NCI-H2171 (cell line): ENCODE data around the gene GPX2.

Experiments
- DNase-seq: peaks from one replicate; lab custom pipeline; 2025; lab: John Stamatoyannopoulos, UW

The GPX2 gene

DNA sequence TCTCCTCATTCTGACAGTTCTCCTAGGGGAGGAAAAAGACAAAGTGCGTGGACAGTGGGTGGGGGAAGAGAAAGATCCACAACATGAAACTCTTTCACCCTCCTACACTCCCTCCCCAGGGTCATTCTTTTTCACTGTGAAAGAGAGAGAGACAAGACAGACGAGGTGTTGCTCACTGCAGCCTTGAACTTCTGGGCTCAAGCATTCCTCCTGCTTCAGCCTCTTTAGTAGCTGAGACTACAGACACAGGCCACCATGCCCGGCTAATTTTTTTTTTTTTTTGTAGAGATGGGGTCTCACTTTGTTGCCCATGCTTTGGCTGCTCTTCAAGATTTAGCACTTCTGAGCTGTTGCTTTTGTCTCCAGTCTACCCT is 2.7 kb downstream of the GPX2 start:
- DNase-seq: no peak

DNA sequence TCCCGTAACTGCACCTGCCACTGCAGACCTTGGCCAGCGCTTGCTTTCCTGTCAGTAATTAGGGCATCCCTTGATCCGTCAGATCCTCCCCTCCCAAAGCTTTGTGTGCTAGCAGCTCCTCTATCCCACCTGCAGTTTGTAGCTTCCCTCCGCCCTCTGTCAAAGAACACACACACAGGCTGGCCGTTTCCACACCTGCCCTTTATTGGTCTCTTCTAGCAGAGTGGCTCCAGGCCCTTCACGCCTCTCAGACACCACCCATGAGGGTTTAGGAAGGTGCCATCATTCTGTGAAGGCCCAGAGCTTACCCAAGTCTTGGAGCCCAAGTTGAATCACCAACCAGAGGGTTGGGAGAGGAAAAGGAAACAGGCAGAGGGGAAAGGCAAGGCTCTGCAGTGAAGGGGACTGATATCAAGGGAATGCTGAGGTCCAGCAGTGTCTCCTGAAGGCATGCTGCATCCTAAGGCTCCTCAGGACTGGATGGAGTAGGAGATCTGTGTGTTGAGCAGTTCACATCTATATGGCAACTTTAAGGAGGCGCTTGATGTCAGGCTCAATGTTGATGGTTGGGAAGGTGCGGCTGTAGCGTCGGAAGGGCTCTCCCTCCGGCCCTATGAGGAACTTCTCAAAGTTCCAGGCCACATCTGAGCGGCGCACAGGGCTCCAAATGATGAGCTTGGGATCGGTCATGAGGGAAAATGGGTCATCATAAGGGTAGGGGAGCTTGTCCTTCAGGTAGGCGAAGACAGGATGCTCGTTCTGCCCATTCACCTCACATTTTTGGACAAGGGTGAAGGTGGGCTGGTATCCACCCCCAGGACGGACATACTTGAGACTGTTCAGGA is 3.4 kb downstream of the GPX2 start:
- no peak for DNase-seq

DNA sequence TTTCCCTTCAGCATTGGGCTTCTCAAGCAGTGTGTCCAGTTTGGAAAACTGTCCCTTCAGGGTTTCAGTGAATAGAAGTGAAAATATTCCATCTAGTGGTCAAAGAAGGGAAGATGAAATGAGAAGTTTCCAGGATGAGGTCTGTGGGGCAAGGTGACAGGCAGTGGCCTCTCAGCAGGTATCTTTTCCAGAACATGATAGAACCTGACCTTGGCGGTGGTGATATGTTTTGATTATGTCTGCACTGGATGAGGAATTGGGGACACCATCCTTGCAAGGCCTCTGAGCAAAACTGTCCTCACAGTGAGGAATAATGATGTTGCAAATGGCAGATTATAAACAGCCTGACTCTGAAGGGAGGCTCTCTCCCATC is 4.7 kb downstream of the GPX2 start:
- DNase-seq: no peak

DNA sequence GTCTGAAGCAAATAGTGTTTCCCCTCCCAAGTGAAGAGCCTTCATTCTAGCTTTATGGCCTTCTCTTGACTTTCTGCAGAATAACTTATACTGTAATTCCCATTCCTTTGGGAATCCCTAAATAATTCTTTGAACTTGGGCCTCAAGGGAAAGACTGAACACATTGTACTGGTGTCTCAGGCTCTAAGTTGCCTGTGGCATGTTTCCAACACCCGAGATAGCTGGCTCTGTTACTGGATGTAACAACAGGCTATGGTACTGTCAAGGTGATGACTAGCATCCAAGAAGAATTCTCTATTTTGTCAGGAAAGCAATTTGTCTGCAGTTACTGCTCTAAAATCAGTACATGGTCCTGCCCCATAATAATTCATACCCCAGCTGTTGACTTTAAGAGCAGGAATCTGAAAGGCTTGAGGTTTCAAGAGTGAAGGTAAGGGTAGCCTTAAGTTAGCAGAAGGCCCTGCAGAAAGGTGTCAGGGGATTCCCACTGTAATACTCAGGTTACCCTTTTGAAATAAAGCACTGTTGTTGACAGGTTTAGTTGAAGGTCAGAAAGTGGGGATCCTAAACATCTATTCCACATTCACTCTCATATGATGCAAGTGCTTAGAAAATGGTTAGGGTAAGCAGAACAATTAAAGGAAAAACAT is 5.2 kb downstream of the GPX2 start:
- peak; percentile 35 for DNase-seq

DNA sequence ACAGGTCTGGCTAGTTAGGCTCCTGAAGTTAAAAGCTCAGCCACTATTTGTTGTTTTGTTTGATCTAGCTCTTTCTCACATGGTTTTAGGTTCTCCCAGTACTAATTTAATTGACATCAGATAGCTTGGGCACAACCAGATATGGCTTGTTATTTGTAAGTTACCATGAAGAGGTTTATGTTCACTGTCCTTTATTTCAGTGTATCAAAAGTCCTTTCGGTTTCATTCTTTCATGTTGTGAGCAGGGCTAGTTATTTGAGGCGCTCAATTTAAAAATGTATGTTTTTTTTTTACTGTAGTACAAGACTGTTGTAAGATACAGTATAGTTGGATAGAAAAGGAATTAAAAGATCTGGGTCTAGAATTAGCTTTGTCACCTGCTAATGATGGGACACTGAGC is 7.0 kb downstream of the GPX2 start:
- DNase-seq: no peak

DNA sequence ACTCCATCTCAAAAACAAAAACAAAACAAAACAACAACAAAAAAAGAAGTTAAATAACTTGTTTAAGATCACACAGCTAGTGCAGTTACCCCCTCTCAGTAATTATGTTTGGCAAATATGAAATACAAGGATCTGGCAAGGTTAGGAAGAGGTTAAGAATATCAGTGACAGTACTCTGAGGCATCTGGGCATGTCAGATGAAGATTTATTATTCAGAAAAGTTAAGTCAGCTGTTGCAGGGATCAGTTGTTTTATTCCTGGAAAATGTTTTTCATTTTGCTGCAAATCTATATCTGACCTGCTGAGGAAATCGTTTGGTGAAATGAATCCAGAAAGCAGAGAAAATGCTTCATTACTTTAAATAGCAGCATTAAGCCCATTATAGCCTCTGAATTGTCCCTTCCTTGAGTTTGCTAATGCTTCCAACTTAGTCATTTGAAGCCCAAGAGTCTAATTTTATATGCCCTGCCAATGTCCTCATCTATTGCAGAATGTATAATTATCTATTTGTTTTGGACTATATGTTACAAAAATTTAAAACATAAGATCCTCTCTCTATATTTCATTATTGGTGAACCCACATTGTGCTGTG is 8.1 kb downstream of the GPX2 start:
- DNase-seq: no peak

DNA sequence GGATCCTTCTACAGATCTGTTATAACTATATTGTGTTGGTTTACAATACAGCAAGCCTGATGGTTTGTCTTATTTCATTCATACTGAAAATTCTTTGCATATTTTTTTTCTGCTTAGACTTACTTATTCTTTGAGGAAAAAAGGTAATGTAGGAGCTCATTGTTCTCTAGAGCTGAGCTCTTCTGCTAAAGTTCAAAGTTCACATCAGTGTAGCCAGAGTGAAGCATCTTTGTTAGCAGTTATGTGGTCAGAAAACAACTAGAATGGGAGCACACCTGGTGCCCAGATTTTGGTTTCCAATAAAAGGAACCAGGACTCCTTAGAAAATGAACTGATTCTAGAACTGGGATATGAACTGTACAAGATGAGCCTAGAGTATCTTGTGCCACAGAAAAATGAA is 10.3 kb downstream of the GPX2 start:
- DNase-seq: no peak

DNA sequence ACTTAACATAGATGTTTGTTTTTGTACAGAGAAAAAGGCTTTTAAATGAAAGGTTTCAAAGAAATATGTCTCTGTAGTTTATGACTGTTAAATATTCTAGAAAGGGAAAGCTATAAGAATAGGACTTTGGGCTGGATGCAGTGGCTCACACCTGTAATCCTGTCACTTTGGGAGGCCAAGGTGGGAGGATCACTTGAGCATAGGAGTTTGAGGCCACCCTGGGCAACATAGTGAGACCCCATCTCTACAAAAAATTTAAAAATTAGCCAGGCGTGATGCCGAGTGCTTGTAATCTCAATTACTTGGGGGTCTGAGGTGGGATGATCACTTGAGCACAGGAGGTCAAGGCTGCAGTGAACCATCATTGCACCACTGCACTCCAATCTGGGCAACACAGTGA is 11.4 kb downstream of the GPX2 start:
- no peak for DNase-seq

DNA sequence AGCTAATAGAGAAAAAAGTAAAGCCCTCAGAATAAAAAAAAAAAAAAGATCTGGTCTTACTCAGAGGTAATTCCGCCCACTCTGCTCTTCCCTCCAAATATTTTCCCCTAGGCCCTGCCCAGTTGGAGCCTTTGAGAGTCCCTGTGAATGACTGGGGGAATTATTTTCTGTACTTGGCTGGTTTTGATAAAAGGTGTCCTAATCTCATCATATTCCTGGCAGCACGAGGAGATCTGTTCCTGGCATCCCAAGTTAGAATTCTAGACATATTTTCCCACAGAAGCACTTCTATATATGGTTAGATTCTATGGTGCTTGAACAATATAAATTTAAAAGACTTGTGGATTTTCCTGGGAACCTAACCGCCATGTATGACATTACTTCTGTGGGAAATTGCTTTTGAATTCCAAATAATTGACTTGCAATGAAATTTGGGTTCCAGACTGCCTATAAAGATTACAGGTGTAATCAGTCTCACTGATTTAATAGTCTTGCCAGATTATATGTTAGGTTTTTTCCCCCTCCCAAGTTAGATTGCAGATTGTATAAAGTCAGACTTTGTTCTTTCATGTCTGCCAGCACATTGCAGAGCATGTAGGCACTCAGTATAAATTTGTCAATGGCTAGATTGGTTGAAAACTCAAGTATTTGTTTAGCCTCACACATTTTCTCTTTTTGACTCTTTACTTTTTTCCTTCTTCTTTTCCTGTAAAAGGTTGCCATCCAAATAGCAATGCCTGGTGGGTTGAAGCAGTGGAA is 12.3 kb downstream of the GPX2 start:
- DNase-seq: no peak

DNA sequence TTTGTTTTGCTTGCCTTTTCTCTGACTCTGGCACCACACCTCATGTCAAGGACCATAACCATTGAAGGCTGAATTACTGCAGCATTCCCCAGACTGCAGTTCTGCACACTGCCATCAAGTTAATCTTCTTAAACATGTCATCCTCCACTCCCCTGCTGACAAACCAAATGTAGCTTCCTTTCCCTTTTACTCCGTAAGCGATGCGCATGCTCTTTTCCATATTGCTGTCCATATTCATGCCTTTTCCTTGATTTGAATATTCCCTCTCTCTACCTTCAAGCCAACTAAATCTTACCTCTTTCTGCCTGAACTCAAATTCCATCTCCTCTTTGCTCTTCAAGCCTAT is 13.6 kb downstream of the GPX2 start:
- no peak for DNase-seq

DNA sequence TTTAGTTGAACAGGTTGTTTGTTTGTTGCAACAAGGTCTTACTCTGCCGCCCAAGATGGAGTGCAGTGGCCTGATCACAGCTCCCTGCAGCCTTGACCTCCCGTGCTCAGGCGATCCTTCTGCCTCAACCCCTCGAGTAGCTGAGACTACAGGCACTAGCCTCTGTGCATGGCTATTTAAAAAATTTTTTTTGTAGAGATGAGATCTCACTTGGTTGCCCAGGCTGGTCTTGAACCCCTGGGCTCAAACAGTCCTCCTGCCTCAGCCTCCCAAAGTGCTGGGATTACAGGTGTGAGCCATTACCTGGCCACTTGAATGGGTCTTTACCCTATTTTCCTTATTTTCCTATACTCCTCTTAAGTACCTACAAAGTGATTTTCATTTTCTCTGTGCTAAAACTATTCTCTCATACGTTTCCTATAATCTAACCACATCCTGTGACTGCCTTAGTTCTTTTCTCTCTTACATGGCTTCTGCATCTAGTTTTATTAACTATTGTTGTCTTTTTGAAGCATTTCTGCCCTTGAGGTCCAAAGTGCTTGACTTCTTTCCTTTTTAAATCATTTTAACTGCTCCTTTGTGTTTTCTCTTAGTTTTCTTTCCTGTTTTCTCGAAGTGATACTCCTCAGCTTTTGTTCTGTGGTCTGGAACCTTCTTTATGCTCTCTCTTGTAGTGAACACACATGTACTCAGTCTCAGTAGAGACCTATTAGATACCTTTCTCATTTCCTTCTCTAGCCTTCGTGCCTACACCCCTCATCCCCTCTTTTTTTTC is 14.1 kb downstream of the GPX2 start:
- no peak for DNase-seq

DNA sequence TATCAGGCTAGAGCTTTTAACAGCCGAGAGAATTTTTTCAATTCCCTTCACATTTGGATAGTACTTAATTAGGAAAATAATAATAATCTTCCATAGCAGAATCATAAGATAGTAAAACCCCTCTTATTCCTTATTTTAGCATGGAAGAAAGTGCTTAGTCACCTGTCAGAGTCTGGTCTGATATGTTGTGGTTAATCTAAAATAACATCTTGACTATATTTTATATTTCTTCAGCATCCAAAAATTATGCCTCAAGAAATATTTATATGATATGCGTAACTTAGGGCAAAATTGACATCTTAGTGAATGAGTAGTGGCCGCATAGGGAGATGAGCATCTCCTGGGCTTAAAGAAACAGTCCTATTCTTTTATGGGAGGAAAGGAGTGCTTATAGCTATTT is 15.5 kb downstream of the GPX2 start:
- no peak for DNase-seq

DNA sequence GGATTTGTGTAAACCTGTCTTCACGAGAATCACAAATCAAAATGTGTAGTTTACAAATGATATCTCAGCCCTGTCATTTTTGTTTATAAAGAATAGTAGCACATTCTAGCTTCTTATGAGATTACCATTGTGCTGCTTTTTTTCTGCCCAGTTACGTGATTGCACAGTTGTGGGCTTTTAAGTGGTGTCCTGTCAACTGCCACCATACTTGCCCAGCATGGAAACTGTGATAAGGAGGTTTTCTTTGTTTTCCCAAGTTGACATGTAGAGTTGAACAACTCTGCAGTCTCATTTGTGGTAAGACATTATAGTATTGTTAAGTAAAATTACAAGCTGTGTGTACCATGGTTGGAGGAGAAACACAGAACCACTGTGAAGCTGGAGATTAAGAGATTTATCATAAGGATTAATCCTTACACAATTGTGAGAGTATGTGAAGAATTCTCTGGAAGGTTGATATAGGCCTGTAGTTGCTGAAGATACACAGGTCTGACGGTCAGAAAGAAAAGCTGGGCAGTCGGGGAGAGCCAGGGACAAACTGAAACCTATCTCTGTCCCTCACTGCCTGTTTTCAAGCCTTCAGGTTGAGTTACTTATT is 16.0 kb downstream of the GPX2 start:
- no peak for DNase-seq

DNA sequence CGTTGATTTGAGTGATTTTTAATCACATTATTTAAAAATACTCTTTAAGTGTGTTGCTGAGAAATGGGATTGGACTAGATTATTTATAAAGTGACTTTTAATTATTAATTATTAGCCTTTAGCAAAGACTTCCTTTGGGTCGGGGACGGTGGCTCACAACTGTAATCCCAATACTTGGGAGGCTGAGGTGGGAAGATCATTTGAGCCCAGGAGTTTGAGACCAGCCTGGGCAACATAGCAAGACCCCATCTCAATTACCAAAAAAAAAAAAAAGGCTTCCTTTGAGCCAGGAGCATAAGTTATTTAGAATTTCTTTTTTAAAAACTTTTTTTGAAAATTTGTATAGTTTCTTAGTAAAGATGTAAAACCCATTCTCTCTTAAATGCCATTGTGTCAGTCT is 19.5 kb downstream of the GPX2 start:
- DNase-seq: no peak

DNA sequence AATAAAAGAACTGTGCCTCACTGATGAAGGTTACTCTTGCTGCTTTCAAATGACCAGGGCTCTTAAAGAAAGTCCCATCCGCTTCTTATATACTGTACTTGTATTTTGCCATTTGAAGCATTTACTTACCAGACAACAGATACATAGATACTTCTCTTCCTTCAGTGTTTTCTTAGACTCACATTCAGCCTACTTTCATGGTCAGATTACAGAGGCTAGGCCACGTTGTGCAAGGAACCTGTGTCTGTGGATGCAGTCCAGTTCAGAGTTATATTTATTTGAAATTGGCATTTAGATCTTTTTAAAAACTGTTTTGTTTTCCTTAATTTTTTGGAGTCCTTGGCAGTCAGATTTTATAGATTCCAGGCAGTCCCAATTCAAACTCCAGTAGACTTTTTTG is 22.1 kb downstream of the GPX2 start:
- no peak for DNase-seq

DNA sequence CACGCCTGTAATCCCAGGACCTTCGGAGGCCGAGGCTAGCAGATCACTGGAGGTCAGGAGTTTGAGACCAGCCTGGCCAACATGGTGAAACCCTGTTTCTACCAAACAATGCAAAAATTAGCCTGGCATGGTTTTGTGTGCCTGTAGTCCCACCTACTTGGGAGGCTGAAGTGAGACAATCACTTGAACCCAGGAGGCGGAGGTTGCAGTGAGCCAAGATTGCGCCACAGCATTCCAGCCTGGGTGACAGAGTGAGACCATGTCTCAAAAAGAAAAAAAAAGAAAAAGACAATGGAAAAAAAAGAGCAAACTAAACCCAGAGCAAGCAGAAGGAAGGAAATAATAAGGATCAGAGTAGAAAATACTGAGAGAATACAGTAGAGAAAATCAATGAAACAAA is 22.9 kb downstream of the GPX2 start:
- no peak for DNase-seq

DNA sequence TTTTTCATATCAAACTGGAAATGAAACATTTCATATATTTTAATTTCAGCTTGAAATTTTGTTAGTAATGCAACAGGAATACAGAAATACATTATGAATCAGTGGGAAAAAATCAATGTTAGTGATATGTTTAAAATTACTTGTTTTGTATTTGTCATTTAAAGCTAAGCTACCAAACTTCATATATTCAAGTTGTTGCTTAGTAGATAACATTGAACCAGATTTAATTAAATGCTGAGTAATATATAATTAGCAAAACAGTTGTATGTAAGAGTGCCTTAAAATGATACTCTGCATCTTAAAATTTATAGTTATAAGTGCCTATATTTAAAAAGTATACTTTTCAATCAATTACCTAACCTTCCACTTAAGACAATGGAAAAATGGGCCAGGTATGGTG is 23.3 kb downstream of the GPX2 start:
- DNase-seq: no peak

DNA sequence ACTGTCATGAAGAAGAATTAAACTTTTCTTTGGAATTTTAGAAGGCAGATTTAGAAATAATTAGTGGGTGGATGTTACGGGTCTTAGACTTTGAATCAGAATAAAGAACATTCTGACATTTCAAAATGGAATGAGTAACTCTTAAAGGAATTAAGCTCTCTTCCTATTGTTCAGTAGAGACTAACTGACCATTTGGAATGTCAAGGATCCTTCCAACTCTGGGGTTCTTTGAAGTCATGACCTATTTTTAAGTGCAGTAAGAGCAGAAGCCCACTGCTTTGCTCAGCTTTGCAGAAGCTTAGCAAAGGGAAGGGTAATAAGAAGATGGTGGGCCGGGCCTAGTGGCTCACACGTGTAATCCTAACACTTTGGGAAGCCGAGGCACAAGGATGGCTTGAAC is 24.3 kb downstream of the GPX2 start:
- DNase-seq: no peak

DNA sequence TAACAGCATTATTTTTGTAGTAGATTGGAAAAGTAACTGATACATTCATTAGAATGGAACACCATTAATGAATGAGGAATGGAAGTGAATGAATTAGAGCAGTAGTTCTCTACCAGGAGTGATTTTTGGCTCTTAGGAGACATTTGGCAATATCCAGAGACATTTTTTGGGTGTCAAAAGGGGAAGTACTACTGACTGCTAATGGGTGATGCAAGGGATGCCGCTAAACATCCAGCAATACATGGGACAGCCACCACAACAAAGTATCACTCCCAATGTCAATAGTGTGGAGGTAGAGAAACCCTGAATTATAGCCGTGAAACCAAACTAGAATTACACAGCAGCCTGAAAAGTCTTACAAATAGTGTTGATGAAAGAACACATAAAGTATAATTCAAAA is 26.7 kb downstream of the GPX2 start:
- no peak for DNase-seq

DNA sequence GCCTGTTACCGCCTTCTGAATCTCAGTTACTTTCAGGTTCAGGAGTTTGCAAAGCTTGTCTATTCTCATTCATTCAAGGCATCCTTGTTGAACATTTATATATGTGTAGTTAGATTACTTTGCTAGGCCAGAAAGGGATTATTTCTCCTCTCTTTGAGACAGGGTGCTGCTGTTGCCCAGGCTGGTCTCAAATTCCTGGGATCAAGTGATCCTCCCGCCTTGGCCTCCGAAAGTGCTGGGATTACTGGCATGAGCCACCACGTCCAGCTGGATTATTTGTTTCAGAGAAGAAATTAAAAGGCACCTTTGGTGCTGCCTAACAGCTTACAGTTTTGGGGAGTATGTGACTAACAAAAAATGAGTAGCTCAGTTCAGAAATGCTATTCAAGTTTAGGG is 27.5 kb downstream of the GPX2 start:
- DNase-seq: no peak

DNA sequence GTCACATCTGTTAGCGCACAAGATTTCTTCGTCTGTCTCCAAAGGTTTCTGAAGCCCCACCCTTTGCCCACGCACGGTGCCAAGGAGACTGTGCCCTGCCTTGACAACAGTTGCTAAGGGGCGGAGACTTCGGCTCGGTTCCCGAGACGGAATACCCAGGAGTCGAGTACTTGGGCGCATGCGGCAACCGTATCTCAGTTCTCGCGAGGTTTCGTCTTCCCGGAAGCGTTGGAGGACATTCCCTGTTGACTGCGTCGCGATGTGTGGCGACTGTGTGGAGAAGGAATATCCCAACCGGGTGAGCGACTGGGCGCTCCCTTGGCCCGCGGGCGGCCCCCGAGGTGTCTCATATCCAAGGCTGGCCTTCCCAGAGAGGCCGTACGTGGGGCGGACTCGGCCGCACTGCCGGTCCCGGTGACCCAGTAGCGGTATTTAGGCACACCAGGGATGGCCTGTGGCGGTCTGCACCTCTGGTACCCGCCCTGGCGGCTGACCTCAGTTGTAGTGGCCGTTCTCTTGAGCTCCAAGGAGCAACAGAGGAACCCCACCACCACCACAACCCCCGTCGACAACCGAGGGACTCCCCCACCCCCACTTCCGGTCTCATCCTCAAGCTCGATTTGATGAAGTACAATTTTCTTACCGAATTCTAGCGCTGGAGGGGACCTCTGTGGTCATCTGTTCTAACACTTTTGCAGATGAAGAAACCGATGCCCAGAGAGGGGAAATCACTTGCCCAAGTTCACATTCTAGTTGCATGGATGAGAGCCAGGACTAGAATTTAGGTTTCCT is 28.1 kb downstream of the GPX2 start, which contains the start of gene CHURC1:
Gene CHURC1, plus strand, starts transcription at position 219 of the 792 bp plus-strand sequence. Its CDS starts 41 bp downstream, at position 260.
- DNase-seq: peak; percentile 100
